ENCODE results near the gene ABCD3. TPM values are rescaled to one million over a fixed set of nuclear protein-coding genes. Genes with fewer than 3 reads are reported as not detected.

Gene ABCD3
- total RNA-seq, 1 donor from 2014 or later, result 35.0 TPM

- peaks cover 4% of the 10 kb centered on the region for H3K4me1 Mint-ChIP-seq
- DNase-seq (ENCODE audit: low read depth, low spot score), result no peak
- no peak for TF ChIP-seq CTCF (conservative IDR thresholded peaks at IDR 0.05)
- no peaks in the 10 kb centered on the region for H3K27me3 Mint-ChIP-seq (ENCODE audit: low read depth)
- no peaks in the 10 kb centered on the region for H3K9me3 Mint-ChIP-seq
- no peak overlapping the region for H3K27ac Mint-ChIP-seq (ENCODE audit: unreplicated experiment)
- peaks cover 18% of the 10 kb centered on the region for H3K36me3 Mint-ChIP-seq (ENCODE audit: low read depth)
- H3K4me3 Mint-ChIP-seq, result no peak overlapping the region
These were observed 94.6 kb downstream of the ABCD3 start for GRCh38 chr1:94512816-94513215.

- H3K4me3 Mint-ChIP-seq, result no peak overlapping the region
- H3K36me3 Mint-ChIP-seq (ENCODE audit: low read depth), result peaks cover 13% of the 10 kb centered on the region
- no peak overlapping the region for H3K27ac Mint-ChIP-seq (ENCODE audit: unreplicated experiment)
- H3K27me3 Mint-ChIP-seq (ENCODE audit: low read depth), result no peaks in the 10 kb centered on the region
- TF ChIP-seq CTCF (conservative IDR thresholded peaks at IDR 0.05), result peak; percentile 77
- H3K4me1 Mint-ChIP-seq, result peaks cover 4% of the 10 kb centered on the region
- peak; percentile 31 for DNase-seq (ENCODE audit: low read depth, low spot score)
- no peaks in the 10 kb centered on the region for H3K9me3 Mint-ChIP-seq
These were observed 96.0 kb downstream of the ABCD3 start for GRCh38 chr1:94514095-94514727.

GRCh38 chr1:94515296-94515947 is 97.2 kb downstream of the ABCD3 start:
- DNase-seq (ENCODE audit: low read depth, low spot score), result no peak
- Mint-ChIP-seq H3K4me1 (peaks cover 4% of the 10 kb centered on the region), H3K27ac (ENCODE audit: unreplicated experiment) (no peak overlapping the region), H3K9me3 (no peaks in the 10 kb centered on the region), H3K4me3 (no peak overlapping the region), H3K36me3 (ENCODE audit: low read depth) (peaks cover 8% of the 10 kb centered on the region), H3K27me3 (ENCODE audit: low read depth) (no peaks in the 10 kb centered on the region)
- no peak for TF ChIP-seq CTCF (conservative IDR thresholded peaks at IDR 0.05)

- no peak for TF ChIP-seq CTCF (conservative IDR thresholded peaks at IDR 0.05)
- no peak for DNase-seq (ENCODE audit: low read depth, low spot score)
- no peak overlapping the region for H3K27ac Mint-ChIP-seq (ENCODE audit: unreplicated experiment)
- no peaks in the 10 kb centered on the region for H3K9me3 Mint-ChIP-seq
- peaks cover 9% of the 10 kb centered on the region for H3K4me1 Mint-ChIP-seq
- no peaks in the 10 kb centered on the region for H3K36me3 Mint-ChIP-seq (ENCODE audit: low read depth)
- no peaks in the 10 kb centered on the region for H3K27me3 Mint-ChIP-seq (ENCODE audit: low read depth)
- no peak overlapping the region for H3K4me3 Mint-ChIP-seq
These were observed 101.2 kb downstream of the ABCD3 start for GRCh38 chr1:94519351-94519750.

GRCh38 chr1:94522304-94522703 is 104.1 kb downstream of the ABCD3 start:
- Mint-ChIP-seq H3K9me3 (no peaks in the 10 kb centered on the region), H3K27ac (ENCODE audit: unreplicated experiment) (no peak overlapping the region), H3K27me3 (ENCODE audit: low read depth) (no peaks in the 10 kb centered on the region), H3K4me3 (no peak overlapping the region), H3K4me1 (peaks cover 9% of the 10 kb centered on the region), H3K36me3 (ENCODE audit: low read depth) (no peaks in the 10 kb centered on the region)
- TF ChIP-seq CTCF (conservative IDR thresholded peaks at IDR 0.05), result peak; percentile 67
- DNase-seq (ENCODE audit: low read depth, low spot score), result no peak
